Activated CD8-positive, alpha-beta memory T cell treated with anti-CD3 and anti-CD28 coated beads for 48 hours (primary cell): ENCODE data around the gene THAP4.
"Not testable (repeated sequence)": the region's sequence is repeated elsewhere in the genome, so short reads cannot be mapped to it uniquely, and the experiment has no call there.

Experiments used
- DNase-seq, 3 experiments: peaks; one replicate each; pipeline ENCODE4 v3.0.0-alpha.2; 2020; ENCODE audit warnings: low read depth in 2 of 3, low spot score in 2 of 3

THAP4 gene

GRCh38 chr2:241615041-241615440 lies 21.9 kb downstream of the THAP4 start:
- DNase-seq, result no peak

GRCh38 chr2:241613017-241613780 lies 23.8 kb downstream of the THAP4 start:
- no peak for DNase-seq

DNA sequence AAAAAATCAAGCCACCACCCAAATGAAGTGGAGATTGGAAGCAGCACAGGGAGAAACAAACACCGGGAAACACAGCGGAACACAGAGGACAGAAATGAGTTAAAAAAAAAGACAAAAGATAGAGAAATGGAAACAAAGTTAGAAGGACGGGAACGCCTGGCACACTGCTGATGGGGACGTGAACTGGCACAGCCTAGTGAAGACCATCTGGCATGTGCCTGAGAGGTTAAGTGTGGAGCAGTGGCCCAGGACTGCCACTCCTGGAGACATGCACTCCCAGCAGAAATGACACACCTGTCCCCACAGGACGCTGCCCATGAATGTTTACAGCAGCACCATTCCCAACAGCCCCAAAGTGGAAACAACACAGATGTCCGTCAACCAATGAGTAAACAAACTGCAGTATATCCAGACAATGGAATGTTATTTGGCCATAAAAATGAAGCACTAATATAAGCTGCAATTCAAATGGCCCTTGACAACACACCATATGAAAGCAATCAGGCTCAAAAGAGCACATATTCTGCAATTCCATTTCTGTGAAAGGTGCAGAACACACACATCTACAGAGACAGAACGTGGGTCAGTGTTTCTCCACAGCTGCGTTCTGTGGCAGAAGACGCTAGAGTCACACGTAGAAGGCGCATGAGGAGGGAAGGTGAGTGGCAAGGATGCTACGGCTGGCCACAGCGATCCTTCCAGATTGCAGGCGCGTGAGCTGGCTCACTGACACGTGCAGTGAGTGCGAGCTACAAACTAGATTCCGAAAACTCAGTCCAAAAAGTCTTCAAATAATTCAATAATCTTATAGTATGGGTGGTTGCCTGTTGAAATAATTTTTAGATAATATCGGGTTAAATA lies 24.6 kb downstream of the THAP4 start:
- DNase-seq, result no peak

DNA sequence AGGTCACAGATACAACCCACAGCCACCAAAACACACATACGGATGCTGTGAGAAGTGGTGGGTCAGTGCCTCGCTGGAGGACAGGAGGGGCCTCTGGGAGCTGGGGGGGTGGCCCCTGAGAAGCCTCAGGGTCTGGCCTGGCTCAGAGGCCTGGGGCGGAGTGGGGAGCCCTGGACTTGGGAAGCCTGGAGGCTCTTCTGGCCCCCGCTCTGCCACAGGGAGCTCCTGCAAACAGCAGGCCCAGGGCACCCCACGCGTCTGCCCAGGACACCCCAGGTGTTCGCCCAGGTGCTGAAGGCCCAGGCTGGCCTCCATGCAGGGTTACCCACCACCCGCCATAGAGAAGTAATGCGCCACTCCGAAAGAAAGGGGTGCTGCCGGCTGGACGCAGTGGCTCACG lies 25.9 kb downstream of the THAP4 start:
- no peak for DNase-seq

GRCh38 chr2:241609859-241610793 lies 26.8 kb downstream of the THAP4 start:
- DNase-seq, result peak; percentile 70 to 84 (median 83)

DNA sequence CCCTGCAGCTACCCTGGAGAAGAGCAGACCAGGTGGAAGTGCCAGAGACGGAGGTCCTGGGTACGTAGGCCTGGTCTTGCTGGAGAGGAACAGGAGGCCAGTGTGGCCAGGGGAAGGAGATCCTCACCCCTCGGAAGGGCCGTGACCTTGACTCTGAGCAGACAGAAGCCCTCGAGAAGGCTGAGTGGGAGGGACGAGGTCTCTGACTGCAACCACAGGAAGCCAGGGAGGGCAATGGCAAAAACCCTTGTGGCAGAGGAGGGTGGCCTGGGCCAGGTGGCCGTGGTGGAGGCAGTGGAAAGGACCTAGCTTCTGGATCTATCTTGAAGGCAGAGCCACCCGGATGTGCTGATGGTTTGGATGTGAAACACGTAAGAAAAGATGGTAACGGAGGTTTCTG lies 28.1 kb downstream of the THAP4 start:
- no peak for DNase-seq

- no peak for DNase-seq
Measured at GRCh38 chr2:241607162-241607885, 29.6 kb downstream of the THAP4 start.

DNA sequence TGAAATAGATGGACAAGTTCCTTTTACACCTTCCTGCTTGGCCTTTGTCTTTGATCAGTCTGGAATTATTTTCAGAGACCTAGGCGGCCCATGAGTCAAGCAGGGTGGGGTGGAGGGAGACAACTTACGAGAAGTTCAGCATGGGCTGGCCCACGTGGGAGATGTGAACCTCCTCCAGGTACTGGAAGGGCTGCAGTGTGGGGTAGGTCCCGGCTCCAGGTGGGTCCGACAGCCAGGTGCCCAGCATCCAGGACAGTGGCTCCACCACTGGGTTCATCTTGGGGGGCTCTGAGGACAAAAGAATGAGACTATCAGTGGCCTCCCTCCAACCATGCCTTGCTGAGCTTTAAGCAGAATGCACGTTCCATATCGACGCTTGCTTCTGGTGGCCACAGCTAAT lies 30.8 kb downstream of the THAP4 start:
- DNase-seq, result no peak

DNA sequence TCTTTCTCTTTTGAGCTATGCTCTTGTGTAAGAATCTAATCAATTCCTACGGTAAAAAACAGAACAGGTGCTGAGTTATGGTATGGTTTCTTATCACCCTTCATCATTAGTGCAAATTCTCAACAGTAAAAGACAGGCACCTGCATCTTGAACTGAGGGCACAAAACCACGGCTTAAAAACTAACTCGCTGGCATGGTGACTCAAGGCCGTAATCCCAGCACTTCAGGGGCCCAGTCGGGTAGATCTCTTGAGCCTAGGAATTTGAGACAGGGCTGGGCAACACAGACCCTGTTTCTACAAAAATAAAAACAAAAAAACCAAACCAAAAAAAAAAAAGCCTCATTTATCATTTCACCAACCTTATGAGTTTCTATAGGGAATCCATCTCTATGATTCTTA lies 33.3 kb downstream of the THAP4 start:
- DNase-seq, result no peak

DNA sequence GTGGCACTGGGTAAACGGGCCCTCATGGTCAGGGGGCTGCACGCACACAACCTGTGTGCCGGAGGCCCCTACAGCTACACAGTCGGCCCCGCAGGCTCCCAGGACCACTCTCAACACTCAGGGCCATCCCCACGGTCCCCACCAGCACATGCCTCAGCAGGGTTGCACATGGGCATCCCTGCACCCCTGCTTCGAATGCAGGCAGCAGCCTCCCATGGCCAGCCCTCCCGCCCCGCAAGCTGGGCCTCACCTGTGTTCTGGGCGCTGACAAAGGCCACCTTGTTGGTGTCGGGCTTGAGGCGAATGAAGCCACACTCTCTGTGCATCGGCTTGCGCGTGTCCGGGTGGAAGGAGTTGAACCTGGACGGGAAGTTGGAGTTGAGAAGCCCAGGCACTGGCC lies 34.2 kb downstream of the THAP4 start:
- DNase-seq, result no peak

- DNase-seq, result no peak
Measured at GRCh38 chr2:241601841-241602240, 35.1 kb downstream of the THAP4 start.

DNA sequence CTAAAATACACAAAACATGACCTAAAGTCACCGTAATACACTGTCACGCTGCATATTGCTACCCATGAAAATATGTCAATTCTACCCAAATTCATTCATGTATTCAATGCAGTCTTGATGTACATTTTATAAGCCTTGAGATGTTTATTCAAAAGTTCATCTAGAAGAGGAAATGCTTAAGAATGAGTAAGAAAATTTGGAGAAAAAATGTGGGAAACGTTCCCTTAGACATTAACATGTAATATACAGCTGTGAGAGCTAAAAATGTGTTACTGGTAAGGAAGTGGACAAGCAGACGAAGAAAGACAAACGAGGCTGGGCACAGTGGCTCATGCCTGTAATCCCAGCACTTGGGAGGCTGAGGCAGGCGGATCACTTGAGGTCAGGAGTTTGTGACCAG lies 37.3 kb downstream of the THAP4 start:
- no peak for DNase-seq

- no peak for DNase-seq
Measured at GRCh38 chr2:241598487-241598886, 38.5 kb downstream of the THAP4 start.

DNA sequence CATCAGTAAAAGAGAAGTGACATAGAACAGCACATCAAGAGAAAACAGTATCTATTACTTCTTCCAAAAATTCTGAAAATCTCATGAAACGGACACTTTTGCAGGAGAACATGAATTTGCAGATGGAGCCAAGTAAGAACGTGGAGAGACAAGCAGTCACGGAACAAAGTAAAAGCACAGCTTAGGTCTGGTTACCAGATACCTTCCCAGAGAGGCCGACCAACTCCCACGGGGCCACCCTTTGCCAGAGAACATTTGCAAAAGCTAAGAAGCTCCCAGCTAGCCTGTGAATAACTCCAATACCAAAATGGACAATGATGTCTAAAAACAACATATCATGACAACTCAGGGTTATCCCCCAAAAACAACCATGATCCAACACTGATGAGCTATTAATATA lies 38.9 kb downstream of the THAP4 start:
- DNase-seq, result no peak

GRCh38 chr2:241597561-241597960 lies 39.4 kb downstream of the THAP4 start:
- no peak for DNase-seq

GRCh38 chr2:241595600-241596140 lies 41.3 kb downstream of the THAP4 start:
- no peak for DNase-seq

DNA sequence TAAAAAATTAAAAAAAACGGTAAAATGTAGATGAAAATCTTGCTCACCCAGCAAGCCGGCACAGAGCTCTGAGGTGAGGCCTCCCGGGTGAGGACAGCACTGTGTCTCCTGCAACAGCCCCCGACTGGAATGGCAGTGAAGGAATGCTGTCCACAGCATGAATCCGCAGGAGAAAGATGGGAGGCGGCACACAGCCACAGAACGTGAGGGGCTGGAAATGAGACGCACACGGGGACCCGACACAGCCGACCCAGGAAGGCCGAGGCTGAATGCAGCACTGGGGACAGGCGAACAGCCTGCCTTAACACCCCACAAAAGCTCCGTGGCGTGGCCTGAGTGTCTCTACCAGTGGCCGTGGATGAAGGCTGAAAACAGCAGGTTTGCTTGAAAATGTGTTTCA lies 43.7 kb downstream of the THAP4 start:
- no peak for DNase-seq

GRCh38 chr2:241592126-241592845 lies 44.7 kb downstream of the THAP4 start:
- no peak for DNase-seq

DNA sequence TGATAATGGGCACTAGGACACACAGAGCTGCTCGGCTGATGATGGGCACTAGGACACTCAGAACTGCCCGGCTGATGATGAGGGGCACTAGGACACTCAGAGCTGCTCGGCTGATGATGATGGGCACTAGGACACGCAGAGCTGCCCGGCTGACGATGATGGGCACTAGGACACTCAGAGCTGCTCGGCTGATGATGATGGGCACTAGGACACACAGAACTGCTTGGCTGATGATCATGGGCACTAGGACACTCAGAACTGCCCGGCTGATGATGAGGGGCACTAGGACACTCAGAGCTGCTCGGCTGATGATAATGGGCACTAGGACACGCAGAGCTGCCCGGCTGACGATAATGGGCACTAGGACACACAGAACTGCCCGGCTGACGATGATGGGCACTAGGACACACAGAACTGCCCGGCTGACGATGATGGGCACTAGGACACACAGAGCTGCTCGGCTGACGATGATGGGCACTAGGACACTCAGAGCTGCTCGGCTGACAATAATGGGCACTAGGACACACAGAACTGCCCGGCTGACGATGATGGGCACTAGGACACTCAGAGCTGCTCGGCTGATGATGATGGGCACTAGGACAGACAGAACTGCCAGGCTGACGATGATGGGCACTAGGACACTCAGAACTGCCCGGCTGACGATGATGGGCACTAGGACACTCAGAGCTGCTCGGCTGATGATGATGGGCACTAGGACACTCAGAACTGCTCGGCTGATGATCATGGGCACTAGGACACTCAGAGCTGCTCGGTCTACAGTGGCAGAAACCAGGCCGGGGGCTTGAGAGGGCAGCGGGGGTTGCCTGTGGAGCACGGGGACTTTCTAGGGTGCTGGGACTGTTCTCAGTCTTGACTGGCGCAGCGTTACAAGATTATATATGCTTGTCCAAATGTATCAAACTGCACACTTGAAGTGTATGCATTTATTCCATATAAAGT lies 46.2 kb downstream of the THAP4 start:
- DNase-seq, result not testable (repeated sequence)
